C4-2B (cell line): ENCODE data around the gene TTC28.

ENCODE experiments used
- ZFX ChIP-seq: fragments of 450-650 bp; IDR thresholded peaks from 2 replicates; pipeline ENCODE4 v1.6.1; 2017
- TF ChIP-seq, protein P1 (sequence below): fragments of 450-650 bp; conservative IDR thresholded peaks from 2 replicates; pipeline ENCODE4 v1.5.1; 2017; ENCODE audit warnings: mild to moderate bottlenecking

DNA sequence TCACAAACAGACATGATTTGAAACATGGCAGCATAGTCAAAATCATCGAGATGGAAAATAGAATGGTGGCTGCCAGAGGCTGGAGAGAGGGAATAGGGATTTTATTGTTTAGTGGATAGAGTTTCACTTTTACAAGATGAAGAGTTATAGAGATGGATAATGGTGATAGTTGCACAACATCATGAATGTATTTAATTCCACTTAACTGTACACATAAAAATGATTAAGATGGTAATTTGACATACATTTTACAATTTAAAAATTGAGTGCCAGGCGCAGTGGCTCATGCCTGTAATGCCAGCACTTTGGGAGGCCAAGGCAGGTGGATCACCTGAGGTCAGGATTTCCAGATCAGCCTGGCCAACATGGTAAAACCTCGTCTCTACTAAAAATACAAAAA is 21.2 kb downstream of the TTC28 start:
- TF ChIP-seq, protein P1, sequence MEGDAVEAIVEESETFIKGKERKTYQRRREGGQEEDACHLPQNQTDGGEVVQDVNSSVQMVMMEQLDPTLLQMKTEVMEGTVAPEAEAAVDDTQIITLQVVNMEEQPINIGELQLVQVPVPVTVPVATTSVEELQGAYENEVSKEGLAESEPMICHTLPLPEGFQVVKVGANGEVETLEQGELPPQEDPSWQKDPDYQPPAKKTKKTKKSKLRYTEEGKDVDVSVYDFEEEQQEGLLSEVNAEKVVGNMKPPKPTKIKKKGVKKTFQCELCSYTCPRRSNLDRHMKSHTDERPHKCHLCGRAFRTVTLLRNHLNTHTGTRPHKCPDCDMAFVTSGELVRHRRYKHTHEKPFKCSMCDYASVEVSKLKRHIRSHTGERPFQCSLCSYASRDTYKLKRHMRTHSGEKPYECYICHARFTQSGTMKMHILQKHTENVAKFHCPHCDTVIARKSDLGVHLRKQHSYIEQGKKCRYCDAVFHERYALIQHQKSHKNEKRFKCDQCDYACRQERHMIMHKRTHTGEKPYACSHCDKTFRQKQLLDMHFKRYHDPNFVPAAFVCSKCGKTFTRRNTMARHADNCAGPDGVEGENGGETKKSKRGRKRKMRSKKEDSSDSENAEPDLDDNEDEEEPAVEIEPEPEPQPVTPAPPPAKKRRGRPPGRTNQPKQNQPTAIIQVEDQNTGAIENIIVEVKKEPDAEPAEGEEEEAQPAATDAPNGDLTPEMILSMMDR, result no peak
- TF ChIP-seq ZFX, result no peak
